HG03469 (cell line): Measurements from ENCODE around the gene AK1.
"Not testable (repeated sequence)": the region's sequence is repeated elsewhere in the genome, so short reads cannot be mapped to it uniquely, and the experiment has no call there.

Source experiments
- ATAC-seq: cut with Tn5 transposase; IDR thresholded peaks from one replicate; pipeline ENCODE4 v1.9.1; 2021; ENCODE audit warnings: mild to moderate bottlenecking, moderate library complexity, moderate number of reproducible peaks; ENCODE audit not compliant: unreplicated experiment

AK1 gene

GRCh38 chr9:127884976-127885490 is 7.6 kb upstream of the AK1 start:
- ATAC-seq, result no peak

DNA sequence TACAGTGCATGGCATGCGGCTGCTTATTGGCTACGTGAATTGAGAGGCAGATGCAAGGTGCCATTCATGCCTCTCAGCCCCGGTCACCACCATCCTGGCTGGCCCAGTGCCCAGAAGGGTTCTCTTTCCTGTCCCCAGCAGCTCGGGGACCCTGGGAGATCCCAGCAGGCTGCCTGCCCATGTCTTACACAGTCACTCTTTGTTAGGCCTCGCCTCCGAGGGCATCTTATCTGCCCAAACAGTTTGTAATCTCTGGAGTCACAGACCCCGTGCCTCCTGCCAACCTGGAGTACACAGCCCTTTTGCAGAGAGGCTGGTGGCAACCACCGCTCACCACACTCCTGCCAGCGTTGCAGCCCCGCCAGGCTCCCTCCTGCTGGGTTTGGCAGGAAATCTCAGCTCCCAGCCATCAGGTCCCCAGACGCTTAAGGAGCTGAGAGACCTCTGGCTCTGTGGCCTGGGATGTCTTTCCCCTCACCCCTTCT is 7.0 kb upstream of the AK1 start:
- ATAC-seq, result no peak

GRCh38 chr9:127883959-127884358 is 6.5 kb upstream of the AK1 start:
- ATAC-seq, result no peak

DNA sequence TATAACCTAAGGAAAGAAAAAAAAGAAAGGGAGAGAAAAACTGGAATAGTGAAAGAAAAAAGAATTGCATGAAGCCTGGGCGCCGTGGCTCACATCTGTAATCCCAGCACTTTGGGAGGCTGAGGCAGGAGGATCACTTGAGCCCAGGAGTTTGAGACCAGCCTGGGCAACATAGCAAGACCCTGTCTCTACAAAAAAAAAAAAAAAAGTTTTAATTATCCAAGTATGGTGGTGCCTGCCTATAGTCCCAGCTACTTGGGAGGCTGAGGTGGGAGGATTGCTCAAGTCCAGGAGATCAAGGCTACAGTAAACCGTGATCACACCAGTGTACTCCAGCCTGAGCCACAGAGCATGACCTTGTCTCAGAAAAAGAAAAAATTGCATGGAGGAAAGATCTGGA is 4.2 kb upstream of the AK1 start:
- ATAC-seq, result not testable (repeated sequence)

- no peak for ATAC-seq
These were observed 2.7 kb upstream of the AK1 start for GRCh38 chr9:127880143-127880542.

DNA sequence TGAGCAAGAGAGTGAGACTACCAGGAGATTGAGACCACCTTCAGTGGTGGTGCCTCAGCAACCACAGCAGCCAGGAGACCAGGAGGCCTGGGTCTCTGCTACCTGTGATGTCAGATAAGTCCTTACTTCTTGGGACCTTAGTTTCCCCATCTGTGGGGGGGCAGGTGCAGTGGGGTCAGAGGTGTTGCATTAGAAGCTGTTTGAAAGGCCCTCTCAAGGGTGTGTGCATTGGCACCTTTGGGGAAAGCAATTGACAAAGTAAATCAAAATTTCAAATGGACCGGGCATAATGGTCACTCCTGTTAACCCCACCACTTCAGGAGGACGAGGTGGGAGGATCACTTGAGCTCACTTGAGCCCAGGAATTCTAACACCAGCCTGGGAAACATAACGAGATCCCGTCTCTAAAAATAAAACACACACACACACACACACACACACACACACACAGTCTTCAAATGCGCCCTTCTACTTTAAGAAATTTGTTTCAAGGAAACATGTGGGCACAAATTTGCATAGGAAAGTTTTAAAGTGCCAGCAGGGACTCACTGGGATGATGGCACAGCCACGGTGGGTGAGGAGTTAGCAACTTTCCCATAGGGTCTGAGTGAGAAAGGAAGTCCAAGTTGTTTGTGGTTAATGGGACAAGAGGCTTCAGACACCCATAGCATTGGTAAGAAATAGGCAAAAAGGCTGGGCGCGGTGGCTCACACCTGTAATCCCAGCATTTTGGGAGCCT is 1.3 kb upstream of the AK1 start:
- no peak for ATAC-seq

- no peak for ATAC-seq
These were observed 651 bp upstream of the AK1 start for GRCh38 chr9:127878001-127878651.

DNA sequence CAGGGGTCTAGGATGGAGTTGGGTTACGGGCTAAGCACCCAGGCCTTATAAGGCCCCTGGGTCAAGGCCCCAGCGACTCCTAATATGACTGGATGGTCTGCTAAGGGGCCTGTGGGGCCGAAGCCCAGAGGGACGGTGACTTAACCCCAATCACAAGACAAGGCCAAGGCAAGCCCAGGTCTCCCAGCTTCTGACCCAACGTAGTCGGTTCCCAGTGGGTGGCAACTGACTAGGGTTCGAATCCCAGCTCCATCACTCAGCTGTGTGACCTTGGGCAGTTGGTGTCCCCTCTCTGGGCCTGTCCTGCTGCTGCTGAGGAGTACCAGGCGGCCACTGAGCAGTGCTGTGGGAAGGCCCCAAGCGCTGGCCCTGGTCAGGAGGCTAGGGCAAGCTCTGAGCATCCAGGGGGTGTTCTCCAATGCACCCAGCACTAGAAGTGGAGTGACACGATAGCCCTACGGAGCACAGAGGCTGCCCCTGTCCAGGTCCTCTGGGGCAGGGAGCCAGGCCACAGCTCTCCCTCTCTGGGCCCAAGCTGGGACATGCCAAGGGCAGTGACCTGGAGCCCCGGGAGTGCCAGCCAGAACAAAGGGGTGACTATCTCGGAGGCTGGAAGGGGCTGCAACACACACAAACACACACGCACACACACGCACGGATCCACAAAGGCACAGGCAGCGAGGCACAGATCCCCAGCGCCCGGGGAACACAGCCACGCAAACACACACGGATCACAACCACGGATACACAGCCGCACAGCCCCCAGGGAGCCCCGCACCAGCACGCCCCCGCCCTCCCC is 512 bp downstream of the AK1 start:
- ATAC-seq, result no peak

- ATAC-seq, result no peak
These were observed 1.3 kb downstream of the AK1 start for GRCh38 chr9:127876026-127876763.

GRCh38 chr9:127875306-127875966 is 2.0 kb downstream of the AK1 start:
- ATAC-seq, result no peak

DNA sequence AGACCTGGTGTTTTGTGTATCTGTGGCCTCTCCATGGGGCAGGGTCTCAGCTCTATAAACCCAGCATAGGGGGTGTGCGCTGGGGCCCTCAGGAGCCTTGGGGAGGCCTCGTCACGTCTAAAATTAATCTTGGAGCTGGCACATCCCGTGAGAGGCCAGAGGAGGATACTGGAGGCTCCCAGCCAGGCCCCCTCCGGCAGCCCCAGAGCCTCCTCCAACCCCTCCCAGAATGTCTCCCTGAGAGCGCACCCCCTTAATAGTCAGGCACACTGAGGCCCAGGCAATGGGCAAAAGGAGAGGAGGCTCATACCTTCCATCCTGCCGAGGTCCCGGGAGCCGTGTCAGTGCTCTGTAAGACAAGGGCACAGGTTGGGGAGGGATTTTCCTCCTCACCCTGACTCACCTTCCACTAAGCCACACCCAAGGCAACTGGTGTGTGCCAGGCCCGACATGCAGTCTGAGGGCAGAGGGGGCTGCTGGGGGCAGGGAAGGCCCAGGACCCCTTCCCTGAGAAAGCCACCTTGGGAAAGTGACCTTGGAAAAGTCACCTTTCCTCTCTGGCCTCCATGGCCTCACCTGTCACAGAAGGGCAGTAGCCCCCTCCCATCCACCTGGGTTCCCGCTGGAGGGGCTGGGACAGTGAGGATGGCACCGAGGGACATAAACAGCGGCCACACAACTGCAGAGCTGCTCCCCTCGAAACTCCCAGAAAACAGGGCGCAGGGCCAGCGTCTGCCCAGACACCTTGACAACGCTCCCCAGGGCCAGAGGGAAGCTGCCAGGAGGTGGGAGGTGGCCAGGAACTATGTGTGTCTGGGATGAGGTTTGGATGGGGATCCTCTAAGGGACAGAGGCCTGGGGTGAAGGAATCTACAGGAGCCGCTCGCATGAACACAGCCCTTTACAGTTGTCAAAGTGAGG is 2.9 kb downstream of the AK1 start:
- ATAC-seq, result no peak

DNA sequence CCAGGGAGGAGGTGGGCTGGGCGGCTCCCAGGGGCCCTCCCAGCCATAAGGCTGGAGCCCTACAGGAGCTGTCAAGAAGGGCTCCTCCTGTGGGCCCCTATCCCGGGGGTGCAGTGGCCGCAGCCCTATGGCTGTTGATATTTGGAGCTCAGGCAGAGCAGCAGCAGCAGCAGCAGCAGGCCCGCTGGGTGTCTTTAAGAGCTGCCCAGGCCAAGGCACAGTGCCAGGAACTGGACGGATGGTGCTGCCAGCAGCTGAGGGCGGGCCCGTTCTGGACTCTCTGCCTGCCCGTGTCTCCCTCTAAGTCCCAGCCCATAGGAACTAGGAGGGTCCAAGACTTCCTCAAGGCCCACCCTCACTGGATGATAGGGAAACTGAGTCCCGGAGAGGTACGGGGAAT is 3.6 kb downstream of the AK1 start:
- no peak for ATAC-seq

GRCh38 chr9:127873223-127873691 is 4.2 kb downstream of the AK1 start:
- no peak for ATAC-seq

- no peak for ATAC-seq
These were observed 4.9 kb downstream of the AK1 start for GRCh38 chr9:127872369-127873222.

DNA sequence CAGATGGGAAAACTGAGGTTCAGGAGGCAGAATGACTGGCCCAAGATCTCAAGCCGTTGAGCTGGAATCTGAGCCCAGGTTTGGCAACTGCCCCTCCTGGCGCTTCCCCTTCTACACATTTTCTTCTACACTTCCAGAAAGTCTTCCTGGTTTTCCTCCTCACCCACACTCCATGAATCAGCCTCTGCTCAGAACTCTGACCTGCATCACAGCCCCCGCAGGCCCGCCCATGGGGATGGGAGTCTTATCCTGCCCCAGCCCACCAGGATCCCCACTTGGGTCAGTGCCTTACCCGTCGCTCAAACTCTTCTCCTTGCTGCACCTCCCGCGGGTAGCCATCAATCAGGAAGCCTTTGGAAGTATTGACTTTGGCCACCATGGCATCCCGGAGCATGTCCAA is 5.9 kb downstream of the AK1 start:
- no peak for ATAC-seq

GRCh38 chr9:127870887-127871286 is 6.6 kb downstream of the AK1 start:
- ATAC-seq, result no peak

DNA sequence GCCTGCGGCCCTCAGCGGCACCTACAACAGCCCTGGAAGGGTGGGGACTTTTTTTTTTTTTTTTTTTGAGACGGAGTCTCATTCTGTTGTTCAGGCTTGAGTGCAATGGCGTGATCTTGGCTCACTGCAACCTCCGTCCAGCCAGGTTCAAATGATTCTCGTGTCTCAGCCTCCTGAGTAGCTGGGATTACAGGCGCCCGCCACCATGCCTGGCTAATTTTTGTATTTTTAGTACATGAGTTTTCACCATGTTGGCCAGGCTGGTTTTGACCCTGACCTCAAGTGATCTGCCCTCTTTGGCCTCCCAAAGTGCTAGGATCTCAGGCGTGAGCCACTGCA is 7.4 kb downstream of the AK1 start:
- ATAC-seq, result not testable (repeated sequence)
